Epidermal melanocyte (primary cell): ENCODE results near the gene TDP2.
"Not testable (repeated sequence)": the region's sequence is repeated elsewhere in the genome, so short reads cannot be mapped to it uniquely, and the experiment has no call there.

Experiments
- DNase-seq: peaks from one replicate; pipeline ENCODE4 v3.0.0; 2011; ENCODE audit warnings: low spot score; ENCODE audit not compliant: insufficient read length

The TDP2 gene

DNA sequence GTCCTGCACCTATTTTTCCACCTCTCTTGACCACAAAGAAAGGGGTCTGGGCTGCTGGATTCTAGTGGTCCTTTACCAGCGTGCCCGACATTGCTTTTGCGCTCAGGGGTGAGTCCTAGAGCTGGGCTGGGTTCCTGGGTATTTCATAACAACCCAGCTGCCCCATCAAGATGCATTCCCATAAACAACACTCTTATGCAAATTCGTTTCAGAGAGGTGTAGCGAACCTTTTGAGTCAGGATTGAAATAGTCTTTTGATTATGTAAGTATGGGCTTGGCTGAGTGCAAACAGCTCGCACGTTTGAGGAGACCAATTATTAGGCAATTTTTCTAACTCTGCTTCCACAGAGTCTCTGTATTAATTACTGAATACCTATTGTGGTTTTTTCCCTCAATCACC lies 13.9 kb upstream of the TDP2 start:
- no peak for DNase-seq

DNA sequence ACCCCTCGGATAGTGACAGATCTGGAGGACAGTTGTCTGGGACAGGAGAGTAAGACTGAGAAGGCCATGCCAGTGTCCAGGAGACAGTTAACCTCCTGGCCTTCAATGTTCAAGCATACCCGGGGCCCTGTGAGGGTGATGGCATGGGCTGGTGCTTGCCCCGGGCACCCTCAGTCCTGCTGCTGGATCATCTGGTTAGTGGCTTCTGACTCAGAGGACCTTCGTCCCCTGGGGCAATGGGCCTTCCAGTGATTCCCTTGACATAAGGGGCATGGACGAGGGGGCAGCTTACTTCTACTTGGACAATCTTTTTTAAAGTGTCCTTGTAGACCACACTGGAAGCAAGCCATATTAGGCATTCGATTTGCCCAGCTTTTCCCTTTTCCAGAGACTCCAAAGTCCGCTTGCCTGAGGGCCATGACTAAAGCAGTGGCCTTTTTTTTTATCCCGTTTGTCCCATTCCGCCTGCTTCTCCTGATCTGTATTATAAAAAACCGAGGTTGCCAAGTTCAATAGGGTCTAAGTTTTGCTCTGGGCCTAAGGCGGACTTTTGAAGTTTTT lies 12.2 kb upstream of the TDP2 start:
- not testable (repeated sequence) for DNase-seq

DNA sequence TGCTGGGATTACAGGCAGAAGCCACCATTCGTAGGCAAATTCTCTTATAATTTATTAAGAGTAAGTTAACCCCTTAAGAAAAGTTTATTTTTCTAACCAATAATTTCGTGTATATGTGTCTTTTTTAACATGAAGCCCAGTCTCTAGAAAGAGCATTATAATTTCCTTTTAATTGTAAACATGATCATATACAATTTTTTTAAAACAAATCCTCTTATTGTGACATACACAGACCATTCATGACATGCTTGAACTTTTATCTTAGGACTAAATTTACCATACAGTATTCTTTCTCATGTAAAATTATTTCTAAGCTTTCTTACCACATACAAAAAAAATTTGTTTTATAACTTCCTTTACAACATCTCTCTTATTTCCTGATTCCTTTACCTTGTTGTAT lies 6.9 kb upstream of the TDP2 start:
- DNase-seq, result no peak

DNA sequence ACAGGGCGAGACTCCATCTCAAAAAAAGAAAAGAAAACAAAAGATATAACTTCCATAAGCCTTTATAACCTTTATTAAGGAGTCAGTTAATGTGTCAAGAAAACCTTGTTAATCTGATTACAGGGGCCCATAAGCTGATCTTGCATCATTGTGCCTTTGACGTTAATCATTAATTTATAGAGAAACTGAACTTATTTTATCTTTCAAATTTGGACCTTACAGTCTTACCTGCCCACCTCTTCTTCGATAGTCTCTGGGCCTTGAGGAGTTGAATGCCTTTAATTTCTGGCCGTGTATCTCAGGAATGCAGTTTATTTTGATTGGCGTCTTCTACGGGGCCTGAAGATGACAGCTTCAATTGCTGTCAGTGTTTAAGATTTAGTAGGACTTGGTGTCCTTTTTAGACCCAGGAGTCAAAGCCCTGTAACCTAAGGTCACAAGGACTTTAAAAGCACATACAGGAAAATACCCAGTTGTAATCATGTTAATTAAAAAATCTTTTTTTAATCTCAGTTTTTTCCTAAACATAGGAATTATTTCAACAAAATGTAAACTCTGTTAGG lies 6.0 kb upstream of the TDP2 start:
- DNase-seq, result no peak

DNA sequence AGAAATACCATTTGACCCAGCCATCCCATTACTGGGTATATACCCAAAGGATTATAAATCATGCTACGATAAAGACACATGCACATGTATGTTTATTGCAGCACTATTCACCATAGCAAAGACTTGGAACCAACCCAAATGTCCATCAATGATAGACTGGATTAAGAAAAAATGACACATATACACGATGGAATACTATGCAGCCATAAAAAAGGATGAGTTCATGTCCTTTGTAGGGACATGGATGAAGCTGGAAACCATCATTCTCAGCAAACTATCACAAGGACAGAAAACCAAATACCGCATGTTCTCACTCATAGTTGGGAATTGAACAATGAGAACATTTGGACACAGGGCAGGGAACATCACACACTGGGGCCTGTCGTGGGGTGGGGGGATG lies 4.4 kb upstream of the TDP2 start:
- not testable (repeated sequence) for DNase-seq

DNA sequence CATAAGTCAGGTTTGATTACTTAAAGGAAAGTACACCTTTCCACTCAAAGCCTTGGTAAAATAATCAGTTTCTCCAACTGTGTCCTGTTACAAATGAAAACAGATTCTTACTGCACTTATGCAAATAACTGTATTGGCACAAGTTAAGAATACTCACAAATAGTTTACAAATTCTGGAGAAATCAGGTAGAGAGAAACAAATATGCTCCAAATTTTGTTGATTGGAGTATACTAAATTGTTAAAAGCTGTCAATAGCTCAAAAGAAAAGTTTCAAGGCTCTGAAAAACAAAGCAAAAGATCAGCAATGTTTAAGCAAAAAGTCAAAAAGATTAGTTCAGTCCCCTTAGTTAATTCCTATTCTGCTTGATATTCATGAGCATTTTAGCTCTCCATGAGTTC lies 3.8 kb upstream of the TDP2 start:
- DNase-seq, result not testable (repeated sequence)

DNA sequence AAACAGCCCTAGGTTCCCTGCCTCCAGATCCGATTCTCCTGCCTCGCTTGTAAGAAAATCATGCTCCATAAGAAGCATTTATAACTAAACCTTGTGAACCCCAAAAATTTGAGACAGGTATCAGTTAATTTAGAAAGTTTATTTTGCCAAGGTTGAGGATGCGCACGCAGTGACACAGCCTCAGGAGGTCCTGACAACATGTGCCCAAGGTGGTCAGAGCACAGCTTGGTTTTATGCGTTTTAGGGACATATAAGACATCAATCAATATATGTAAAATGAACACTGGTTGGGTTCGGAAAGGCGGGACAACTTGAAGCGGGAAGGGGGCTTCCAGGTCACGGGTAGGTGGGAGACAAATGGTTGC lies 2.3 kb upstream of the TDP2 start:
- DNase-seq, result no peak

DNA sequence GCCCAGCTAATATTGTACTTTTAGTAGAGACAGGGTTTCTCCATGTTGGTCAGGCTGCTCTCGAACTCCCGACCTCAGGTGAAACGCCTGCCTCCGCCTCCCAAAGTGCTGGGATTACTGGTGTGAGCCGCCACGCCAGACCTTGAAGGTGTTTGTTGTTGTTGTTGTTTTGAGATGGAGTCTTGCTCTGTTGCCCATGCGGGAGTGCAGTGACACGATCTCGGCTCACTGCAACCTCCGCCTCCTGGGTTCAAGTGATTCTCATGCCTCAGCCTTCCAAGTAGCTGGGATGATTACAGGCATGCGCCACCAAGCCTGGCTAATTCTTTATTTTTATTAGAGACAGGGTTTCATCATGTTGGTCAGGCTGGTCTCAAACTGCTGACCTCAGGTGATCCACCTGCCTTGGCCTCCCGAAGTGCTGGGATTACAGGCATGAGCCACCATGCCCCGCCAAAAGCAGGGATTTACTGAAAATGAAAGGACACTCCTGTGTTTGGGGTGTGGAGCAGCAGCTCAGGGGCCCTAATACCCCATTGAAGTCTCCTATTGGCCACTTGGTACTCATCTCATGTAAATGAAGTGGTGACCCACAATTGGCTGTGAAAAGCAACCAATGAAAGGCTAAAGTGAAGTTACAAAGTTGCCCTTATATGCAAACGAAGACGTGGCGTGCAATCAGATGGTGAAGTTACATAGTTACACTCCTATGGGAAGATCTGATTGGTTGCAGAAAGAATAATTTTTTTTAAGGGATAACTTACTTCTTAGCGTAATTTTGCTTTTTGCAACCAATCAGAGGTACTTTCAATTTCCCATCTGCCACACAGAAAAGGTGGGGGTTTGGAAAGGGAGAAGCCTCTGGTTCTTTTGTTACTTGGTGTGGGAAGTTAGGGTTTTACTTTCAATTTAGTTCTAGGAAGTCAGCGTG lies 1.6 kb upstream of the TDP2 start:
- DNase-seq, result not testable (repeated sequence)

DNA sequence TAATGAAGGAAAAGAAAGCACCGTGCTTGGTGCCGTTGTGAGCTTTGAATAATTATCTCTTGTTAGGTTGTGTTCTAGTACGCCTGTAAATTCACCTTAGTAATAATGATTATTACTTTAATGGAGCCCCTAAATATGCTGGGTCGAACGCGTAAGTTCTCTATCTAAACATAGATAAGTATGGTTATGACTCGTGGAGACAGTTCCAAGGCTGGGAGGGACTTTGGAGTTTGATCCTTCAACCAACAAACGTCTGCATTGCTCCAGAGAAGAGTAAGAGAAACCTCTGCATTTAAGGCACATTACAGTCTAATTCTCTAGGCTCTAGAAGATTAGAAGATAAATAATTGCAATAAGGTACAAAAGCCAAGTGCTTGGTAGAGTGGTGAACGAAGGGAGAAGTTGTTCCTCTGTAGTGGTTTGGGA lies 692 bp upstream of the TDP2 start:
- DNase-seq, result no peak

DNA sequence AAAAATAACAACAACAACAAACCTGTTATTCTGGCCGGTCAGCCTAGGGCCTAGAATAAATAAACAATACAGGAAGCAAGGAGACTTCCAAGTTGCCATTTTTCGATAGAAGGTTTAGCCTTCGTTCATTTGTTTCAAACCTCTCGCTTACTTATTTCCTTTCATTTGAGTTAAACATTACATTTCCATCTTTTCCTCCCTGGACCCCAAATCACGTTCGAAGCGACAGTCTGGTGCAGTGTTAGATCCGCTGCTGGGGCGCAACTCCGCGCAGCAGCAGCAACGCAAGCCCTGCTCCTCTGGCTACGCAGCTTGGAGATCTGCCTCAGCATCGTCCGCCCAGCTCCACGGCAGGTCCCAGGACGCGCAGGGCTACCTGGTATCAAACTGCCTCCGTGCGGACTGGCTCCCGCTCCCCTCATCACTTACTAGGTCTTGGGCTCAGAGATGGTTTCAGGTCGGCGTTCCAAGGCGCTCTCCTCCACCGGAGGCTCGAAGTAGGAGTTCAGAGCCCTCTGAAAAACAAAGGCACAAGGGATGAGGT lies 530 bp downstream of the TDP2 start:
- no peak for DNase-seq

DNA sequence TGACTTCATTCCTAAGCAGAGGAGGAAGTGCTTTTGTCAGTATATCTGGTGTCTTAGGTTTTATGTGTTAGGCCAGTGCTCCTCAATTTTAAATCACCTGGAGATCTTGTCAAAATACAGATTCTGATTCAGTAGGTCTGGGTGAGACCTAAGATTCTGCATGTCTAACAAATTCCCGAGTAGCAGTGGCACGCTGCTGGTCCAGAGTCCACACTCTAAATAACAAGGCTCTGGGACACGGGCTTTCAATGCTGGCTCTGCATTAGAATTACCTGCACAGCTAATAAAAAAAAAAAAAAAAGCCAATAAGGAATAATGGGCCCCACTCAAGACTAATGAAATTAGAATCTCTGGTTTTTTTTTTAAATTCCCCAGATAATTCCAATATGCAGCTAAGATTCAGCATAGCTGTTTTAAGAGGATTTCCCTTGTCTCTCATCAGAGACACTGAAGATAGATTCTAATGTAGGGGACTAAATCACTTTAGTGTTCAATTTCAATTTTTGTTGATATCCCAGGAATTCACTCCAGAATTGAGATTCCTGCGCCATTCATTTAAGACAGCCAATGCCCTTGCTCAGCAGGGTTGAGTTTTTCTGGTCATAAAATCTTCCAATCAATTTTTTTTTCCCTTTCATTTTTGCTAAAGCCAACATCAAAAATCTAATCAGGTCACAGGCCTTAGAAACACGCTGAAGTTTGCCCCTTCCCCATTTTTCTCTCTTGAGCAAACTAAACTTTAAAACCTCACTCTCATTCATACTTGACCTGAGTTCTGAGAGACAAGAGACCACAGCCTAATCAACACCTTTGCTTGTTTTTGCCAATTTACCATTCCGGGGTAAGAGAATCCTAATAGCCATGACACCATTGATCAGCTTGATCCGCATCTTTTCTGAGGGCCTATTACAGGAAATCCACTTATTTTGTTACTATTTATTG lies 2.4 kb downstream of the TDP2 start:
- DNase-seq, result no peak

DNA sequence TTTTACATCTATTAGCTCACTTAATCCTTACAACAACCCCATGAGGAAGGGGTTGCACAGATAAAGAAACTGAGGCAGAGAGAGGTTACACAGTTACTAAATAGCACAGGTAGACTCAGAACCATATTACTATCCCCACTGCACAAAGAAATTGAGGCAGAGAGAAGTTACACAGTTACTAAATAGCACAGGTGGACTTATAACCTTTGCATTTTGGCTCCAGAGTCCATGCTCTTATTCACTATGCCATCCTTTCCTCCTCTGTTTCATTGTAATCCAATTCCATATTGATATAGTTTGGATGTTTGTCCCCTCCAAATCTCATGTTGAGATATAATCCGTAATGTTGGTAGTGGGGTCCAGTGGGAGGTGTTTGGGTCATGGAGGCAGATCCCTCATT lies 3.5 kb downstream of the TDP2 start:
- no peak for DNase-seq

DNA sequence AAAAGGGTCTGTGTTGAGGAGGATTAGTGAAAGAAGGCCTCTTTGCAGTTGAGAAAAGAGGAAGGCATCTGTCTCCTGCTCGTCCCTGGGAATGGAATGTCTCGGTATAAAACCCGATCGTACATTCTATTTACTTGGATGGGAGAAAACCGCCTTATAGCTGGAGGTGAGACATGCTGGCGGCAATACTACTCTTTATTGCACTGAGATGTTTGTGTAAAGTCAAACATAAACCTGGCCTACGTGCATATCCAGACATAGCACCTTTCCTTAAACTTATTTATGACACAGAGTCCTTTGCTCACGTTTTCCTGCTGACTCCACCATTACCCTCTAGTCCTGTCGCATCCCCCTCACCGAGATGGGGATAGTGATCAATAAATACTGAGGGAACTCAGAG lies 4.5 kb downstream of the TDP2 start:
- DNase-seq, result no peak

DNA sequence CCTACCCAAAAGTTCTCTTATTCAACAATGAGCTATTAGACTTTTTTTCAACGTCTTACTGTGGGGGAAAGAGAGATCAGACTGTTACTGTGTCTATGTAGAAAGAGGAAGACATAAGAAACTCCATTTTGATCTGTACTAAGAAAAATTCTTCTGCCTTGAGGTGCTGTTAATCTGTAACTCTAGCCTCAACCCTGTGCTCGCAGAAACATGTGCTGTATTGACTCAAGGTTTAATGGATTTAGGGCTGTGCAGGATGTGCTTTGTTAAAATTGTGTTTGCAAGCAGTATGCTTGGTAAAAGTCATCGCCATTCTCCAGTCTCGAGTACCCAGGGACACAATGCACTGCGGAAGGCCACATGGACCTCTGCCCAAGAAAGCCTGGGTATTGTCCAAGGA lies 4.9 kb downstream of the TDP2 start:
- DNase-seq, result not testable (repeated sequence)

DNA sequence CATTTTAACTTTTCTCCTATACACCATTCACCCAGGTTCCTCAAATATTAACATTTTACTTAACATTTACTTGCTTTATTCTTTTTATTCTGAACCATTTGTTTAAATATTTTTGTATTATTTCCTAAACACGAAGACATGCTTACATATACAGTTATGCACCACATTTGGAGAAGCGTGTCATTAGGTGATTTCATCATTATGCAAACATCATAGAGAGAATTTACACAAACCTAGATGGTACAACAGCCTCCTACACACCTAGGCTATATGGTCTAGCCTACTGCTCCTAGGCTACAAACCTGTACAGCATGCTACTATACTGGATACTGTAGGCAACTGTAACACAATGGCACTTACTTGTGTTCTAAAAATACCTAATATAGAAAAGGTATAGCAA lies 6.6 kb downstream of the TDP2 start:
- no peak for DNase-seq

DNA sequence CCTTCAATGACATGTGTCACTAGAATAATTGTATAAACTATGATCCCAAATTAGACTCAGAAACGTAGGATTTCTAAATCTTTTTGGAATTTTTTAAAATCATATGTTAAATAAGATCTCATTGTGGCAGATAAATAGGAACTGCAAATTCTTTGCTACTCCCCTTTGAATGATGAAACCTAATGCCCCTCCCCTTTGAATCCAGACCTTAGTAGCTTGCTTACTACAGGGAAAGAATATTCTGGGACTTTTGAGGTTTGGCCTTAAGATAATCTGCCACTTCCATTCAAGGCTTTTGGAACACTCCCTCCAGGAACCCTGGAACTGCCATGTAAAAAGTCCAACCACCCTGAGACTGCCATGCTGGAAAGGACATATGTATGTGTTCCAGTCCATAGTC lies 7.1 kb downstream of the TDP2 start:
- no peak for DNase-seq

DNA sequence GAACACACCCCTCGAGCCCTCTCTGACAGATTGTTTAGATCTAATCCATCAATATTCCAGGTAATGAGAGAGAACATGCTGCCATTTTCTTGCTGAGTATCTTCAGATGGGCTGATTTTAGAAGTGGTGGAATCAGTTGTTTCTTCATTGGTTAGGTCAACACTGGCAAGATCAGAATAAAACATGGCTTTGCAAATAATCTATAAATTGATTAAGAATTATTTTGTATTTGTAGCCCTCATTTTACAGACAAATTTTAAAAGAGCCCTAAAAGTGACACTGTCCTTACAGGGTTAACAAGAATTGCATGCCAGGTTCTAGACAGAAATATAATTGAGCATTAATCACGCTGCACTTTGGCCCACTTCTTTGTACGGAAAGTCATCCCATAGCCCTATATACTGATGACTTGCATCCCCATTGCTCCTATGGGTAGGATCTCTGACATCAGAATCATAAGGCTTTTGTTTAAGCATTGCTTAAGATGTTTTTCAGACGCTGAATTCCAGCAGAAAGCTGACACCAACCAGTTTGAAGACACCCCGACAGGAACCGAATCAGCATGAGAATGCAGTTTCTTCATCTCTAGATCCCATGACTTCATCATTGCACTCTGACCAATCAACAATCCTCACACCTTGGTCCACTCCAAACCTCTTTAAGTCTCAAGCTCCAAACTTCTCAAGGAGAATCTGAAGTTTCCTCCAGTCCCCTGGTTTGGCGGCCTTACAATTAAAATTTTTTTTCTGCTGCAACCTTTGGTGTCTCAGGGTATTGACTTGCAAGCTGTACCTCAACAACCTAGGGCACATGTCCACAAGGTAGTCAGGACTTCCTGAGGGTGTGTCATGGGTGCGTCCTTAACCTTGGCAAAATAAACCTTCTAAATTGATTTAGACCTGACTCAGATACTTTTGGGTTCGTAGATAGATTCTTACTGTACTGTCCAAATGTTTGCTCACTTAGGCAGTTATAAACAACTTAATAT lies 7.8 kb downstream of the TDP2 start:
- no peak for DNase-seq

DNA sequence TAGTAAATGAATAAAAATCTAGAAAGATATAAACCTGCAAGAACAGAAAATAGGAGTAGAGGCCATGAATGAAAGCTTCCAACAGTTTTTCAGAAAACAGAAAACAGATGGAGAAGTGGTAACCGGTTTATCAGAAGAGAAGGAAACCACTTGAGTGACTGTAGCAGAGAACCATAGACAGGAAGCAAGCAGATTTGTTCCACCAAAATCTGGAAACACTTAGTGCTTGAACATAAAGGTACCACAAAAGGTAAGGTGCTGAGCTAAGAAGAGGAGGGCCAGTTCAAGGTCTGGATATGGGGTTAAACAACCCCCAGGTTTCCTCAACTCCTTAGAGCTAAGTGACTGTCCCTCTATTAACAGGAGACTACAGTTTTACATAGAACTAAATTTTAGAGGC lies 11.5 kb downstream of the TDP2 start:
- DNase-seq, result no peak

DNA sequence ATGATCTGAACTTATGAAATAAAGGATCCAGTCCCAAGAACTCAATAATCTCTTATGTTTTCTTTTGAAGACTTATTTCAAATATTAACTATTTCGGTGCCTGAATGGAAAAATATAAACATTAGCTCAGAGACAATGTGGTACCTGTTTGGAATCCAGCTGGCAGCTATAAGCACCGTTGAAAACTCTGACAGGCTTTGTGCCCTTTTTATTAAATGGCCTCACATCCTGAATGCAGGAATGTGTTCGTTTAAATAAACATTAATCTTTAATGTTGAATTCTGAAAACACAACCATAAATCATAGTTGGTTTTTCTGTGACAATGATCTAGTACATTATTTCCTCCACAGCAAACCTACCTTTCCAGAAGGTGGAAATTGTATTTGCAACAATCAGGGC lies 16.3 kb downstream of the TDP2 start:
- DNase-seq, result no peak

DNA sequence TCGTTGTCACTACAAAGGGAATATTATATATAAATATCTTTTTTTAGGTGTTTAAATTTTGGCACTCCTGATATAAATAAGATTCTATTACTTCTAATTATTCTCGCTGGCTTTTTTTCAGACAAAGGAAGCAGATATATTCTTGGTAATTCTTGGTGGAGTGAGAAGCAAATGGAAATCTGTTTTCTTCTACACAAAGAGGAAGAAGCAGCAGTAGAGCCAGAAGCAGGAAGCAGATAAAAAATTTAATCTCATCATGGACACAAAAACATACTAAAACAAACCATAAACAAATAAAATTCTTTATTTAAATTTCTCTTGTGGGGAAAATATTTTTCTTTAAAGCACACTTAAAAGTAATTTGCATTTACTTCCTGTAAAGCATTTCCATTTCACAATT lies 17.0 kb downstream of the TDP2 start:
- DNase-seq, result no peak
